Measurements from ENCODE around the gene ARF6. TPM values are rescaled to one million over a fixed set of nuclear protein-coding genes. Genes with fewer than 3 reads are reported as not detected.

ARF6 gene
- total RNA-seq, 1 experiment from 2014 or later: 86.4 TPM

DNA sequence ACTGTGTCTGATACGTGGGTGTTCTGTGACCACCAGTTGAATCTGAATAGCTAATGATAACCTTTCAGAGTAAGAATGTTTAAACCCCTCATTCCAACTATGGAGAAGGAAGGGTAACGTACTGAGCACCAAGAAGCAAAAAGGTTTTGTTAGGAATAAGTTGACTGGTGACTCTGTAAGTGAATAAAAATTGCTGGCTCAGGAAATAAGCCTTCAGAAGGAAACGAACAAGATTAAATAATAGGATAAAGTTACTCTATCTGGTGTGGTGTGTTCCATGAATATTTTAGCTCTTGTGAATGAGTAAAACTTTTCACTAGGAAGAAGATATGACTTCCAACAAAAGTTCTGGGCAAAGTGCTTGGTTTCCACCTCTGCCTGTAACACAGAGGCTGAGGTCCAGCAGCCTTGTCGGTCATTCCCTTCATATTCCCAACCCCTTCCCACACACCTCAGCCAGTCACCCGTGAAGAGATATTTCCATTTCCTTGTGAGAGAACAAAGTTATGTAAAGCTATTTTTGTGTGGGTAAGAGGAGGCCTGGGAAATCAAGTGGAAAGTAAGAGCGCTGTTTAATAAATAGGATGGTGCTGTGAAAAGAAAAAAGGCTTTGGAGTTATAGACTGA is 47.1 kb downstream of the ARF6 start:
- H3K4me1 ChIP-seq (ENCODE audit: insufficient read depth, low read length): peaks cover 6% of the 10 kb centered on the region; the same call in 1 of the 2 replicates
- no peaks in the 10 kb centered on the region for H3F3A ChIP-seq (ENCODE audit: low read length, unreplicated experiment)
- CTCF ChIA-PET: interaction anchor here (0.6 kb wide), 1 partner anchor 8 kb away, joined by 3 read pairs; no protein-coding TSS in a partner anchor
- ATAC-seq (no peak), DNase-seq (no peak)
- no peaks in the 10 kb centered on the region for H3K27me3 ChIP-seq (ENCODE audit: low read length)
- H3K4me3 ChIP-seq (ENCODE audit: low read length): no peak overlapping the region
- POLR2A ChIA-PET (ENCODE audit: unreplicated experiment): no interaction called here
- no peak overlapping the region for H2AFZ ChIP-seq (ENCODE audit: low read length)
- intact Hi-C loops (cut with micrococcal nuclease): no loop called here
- no peaks in the 10 kb centered on the region for H4K20me1 ChIP-seq (ENCODE audit: low read length)
- no peaks in the 10 kb centered on the region; the same call in 1 of the 2 replicates for H3K9me2 ChIP-seq (replicated peaks; ENCODE audit: low read length)
- H3K36me3 ChIP-seq (ENCODE audit: low read depth, low read length): no peaks in the 10 kb centered on the region
- H3K9ac ChIP-seq (ENCODE audit: low read length): no peak overlapping the region
- no peak for TF ChIP-seq EZH2 (IDR thresholded peaks at IDR 0.05; ENCODE audit: low read length, unreplicated experiment)
- TF ChIP-seq, protein P1, sequence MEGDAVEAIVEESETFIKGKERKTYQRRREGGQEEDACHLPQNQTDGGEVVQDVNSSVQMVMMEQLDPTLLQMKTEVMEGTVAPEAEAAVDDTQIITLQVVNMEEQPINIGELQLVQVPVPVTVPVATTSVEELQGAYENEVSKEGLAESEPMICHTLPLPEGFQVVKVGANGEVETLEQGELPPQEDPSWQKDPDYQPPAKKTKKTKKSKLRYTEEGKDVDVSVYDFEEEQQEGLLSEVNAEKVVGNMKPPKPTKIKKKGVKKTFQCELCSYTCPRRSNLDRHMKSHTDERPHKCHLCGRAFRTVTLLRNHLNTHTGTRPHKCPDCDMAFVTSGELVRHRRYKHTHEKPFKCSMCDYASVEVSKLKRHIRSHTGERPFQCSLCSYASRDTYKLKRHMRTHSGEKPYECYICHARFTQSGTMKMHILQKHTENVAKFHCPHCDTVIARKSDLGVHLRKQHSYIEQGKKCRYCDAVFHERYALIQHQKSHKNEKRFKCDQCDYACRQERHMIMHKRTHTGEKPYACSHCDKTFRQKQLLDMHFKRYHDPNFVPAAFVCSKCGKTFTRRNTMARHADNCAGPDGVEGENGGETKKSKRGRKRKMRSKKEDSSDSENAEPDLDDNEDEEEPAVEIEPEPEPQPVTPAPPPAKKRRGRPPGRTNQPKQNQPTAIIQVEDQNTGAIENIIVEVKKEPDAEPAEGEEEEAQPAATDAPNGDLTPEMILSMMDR (conservative IDR thresholded peaks at IDR 0.05; ENCODE audit: low read depth, low read length): no peak
- H3K9me3 ChIP-seq (ENCODE audit: low read length): no peaks in the 10 kb centered on the region
- BruUV-seq (replicated peaks): no TSS peak
- H3K27ac ChIP-seq (ENCODE audit: low read length): no peak overlapping the region
- no peaks in the 10 kb centered on the region for H3K79me2 ChIP-seq (ENCODE audit: low read length)
- no peak overlapping the region for H3K4me2 ChIP-seq (ENCODE audit: low read length)

DNA sequence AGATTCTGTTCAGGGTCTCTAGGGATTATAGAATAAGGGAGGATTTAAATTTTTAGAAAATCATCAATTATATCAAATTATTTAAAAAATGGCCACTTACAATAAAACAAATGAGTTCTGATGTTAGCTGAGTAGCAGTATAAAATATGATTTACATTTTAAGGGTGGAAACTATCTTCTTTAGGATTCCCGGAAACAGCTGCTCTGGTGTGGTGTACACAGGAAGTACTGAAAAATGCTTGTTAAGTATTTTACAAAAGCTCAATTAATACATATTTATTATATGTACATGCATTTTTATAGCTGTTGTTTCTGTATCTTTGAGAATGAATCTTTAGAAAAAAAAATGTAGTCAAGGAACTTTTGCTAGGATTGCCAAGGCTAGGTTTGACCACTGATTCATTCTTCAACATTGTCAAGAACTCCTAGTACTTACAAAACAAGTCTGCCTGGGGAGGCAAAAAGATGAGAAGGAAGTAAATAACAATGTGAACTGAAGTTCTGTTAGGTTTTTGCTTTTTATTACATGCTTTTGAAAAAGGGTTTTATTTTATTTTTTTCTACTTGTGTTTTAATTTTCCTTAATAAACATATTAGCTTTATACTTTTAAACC is 48.0 kb downstream of the ARF6 start:
- ATAC-seq (peak; percentile 49; the same call in 1 of the 2 replicates), DNase-seq (peak; percentile 36)
- Histone ChIP-seq H3K4me3 (ENCODE audit: low read length) (no peak overlapping the region), H3K27ac (ENCODE audit: low read length) (no peak overlapping the region), H4K20me1 (ENCODE audit: low read length) (no peaks in the 10 kb centered on the region), H3K9me2 (replicated peaks; ENCODE audit: low read length) (no peaks in the 10 kb centered on the region; the same call in 1 of the 2 replicates), H3K36me3 (ENCODE audit: low read depth, low read length) (no peaks in the 10 kb centered on the region), H3F3A (ENCODE audit: low read length, unreplicated experiment) (no peaks in the 10 kb centered on the region), H3K4me2 (ENCODE audit: low read length) (no peak overlapping the region), H3K4me1 (ENCODE audit: insufficient read depth, low read length) (peaks cover 15% of the 10 kb centered on the region), H3K27me3 (ENCODE audit: low read length) (no peaks in the 10 kb centered on the region), H3K79me2 (ENCODE audit: low read length) (no peaks in the 10 kb centered on the region), H2AFZ (ENCODE audit: low read length) (no peak overlapping the region), H3K9me3 (ENCODE audit: low read length) (no peaks in the 10 kb centered on the region), H3K9ac (ENCODE audit: low read length) (no peak overlapping the region)
- ChIA-PET CTCF (interaction anchor here (0.6 kb wide), 1 partner anchor 9 kb away, joined by 3 read pairs; no protein-coding TSS in a partner anchor), POLR2A (ENCODE audit: unreplicated experiment) (interaction anchor here (0.6 to 1.0 kb wide), 4 partner anchors 17 to 656 kb away, joined by 3 to 4 read pairs (median 4); no protein-coding TSS in a partner anchor)
- no TSS peak for BruUV-seq (replicated peaks)
- TF ChIP-seq EZH2 (IDR thresholded peaks at IDR 0.05; ENCODE audit: low read length, unreplicated experiment) (no peak), EZH2phosphoT487 (IDR thresholded peaks at IDR 0.05; ENCODE audit: borderline replicate concordance, low read length) (no peak)
- TF ChIP-seq, protein P1 (conservative IDR thresholded peaks at IDR 0.05; ENCODE audit: low read depth, low read length): no peak
- intact Hi-C loops (cut with micrococcal nuclease): no loop called here

DNA sequence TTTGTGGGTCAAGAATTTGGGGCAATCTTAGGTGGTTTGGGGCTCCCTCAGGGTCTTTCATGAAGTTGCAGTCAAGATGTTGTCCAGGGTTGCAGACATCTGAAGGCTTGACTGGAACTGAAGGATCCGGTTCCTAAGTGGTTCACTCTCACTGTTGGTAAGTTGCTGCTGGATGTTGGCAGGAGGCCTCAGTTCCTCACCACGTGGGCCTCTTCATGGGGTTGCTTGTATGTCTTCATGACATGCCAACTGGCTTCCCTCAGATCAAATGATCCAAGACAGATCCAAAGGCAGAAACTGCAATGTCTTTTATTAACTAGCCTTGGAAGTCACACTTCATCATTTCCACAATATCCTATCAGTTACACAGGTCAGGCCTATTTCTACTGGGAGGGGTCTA is 49.2 kb downstream of the ARF6 start:
- Histone ChIP-seq H3K9ac (ENCODE audit: low read length) (no peak overlapping the region), H3K36me3 (ENCODE audit: low read depth, low read length) (no peaks in the 10 kb centered on the region), H3K4me2 (ENCODE audit: low read length) (no peak overlapping the region), H3K9me2 (replicated peaks; ENCODE audit: low read length) (no peaks in the 10 kb centered on the region; the same call in 1 of the 2 replicates), H4K20me1 (ENCODE audit: low read length) (no peaks in the 10 kb centered on the region), H3K27ac (ENCODE audit: low read length) (no peak overlapping the region), H2AFZ (ENCODE audit: low read length) (no peak overlapping the region), H3K4me1 (ENCODE audit: insufficient read depth, low read length) (peaks cover 26% of the 10 kb centered on the region), H3F3A (ENCODE audit: low read length, unreplicated experiment) (no peaks in the 10 kb centered on the region), H3K79me2 (ENCODE audit: low read length) (no peaks in the 10 kb centered on the region), H3K27me3 (ENCODE audit: low read length) (no peaks in the 10 kb centered on the region), H3K4me3 (ENCODE audit: low read length) (no peak overlapping the region), H3K9me3 (ENCODE audit: low read length) (no peaks in the 10 kb centered on the region)
- DNase-seq (no peak), ATAC-seq (no peak)
- ChIA-PET CTCF (no interaction called here), POLR2A (ENCODE audit: unreplicated experiment) (no interaction called here)
- TF ChIP-seq EZH2 (IDR thresholded peaks at IDR 0.05; ENCODE audit: low read length, unreplicated experiment) (no peak), EZH2phosphoT487 (IDR thresholded peaks at IDR 0.05; ENCODE audit: borderline replicate concordance, low read length) (no peak)
- TF ChIP-seq, protein P1 (conservative IDR thresholded peaks at IDR 0.05; ENCODE audit: low read depth, low read length): no peak
- intact Hi-C loops (cut with micrococcal nuclease): no loop called here
- BruUV-seq (replicated peaks): no TSS peak
